ENCODE data around the gene PARD3B. TPM values are rescaled to one million over a fixed set of nuclear protein-coding genes. Genes with fewer than 3 reads are reported as not detected.

Gene PARD3B
- total RNA-seq, 1 experiment from 2014 or later = 5.1 TPM

GRCh38 chr2:204913854-204914464 lies 368.7 kb downstream of the PARD3B start:
- Histone ChIP-seq H3K36me3 (no peaks in the 10 kb centered on the region), H3K27ac (no peak overlapping the region), H3K9me3 (replicated peaks) (no peaks in the 10 kb centered on the region), H3K4me1 (no peaks in the 10 kb centered on the region), H3K27me3 (no peaks in the 10 kb centered on the region), H3K4me3 (no peak overlapping the region)
- no peak for DNase-seq

DNA sequence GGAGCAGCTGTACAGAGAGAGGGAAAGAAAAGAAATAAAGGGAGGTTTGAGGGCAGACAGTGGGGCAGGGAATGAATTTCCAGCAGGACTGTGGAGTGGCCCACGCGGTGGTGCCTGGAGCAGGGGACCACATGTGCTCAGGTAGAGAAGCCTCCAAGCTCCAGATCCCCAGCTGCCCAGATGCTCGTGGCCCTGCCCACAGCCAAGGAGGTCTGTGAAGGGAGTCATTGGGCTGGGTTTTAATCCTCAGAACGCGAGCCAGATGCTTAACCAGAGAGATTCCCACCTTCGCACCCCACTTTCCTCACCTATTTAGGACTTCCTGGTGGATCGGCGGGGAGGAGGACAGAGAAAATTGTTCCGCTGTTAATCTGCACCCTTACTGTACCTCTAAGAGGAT lies 369.4 kb downstream of the PARD3B start:
- no peaks in the 10 kb centered on the region for H3K4me1 ChIP-seq
- no peak for DNase-seq
- no peak overlapping the region for H3K4me3 ChIP-seq
- H3K27ac ChIP-seq = no peak overlapping the region
- H3K9me3 ChIP-seq (replicated peaks) = no peaks in the 10 kb centered on the region
- no peaks in the 10 kb centered on the region for H3K36me3 ChIP-seq
- no peaks in the 10 kb centered on the region for H3K27me3 ChIP-seq

DNA sequence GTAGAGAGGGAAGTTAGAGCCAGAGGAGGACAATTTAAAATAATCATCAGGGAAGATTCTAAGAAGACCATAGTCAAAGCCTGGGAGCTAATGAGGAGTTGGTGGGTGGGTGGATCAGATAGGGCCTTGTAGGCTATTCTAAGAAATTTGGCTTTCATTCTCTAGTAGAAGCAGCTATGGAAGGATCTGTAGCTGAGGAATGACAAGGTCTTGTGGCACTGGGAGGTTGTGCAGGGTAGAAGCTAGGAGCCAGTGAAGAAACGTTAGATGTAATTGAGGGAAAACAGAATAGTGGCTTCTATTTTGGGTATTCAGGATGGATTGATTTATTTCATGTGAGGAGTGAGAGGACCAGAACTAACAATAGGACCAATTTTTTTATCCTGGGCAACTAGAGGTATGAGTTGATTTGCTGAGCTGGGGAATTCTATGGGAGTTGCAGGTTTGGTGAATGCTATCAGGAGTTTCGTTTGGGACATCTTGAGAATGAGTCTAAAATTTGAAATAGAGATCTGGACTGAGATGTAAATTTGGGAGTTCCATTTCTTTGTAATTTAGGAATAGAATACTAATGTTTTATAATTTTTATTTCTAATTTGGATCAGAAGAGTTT lies 371.9 kb downstream of the PARD3B start:
- no peaks in the 10 kb centered on the region for H3K36me3 ChIP-seq
- no peak overlapping the region for H3K27ac ChIP-seq
- H3K4me1 ChIP-seq = no peaks in the 10 kb centered on the region
- H3K9me3 ChIP-seq (replicated peaks) = no peaks in the 10 kb centered on the region
- H3K27me3 ChIP-seq = no peaks in the 10 kb centered on the region
- no peak for DNase-seq
- no peak overlapping the region for H3K4me3 ChIP-seq

DNA sequence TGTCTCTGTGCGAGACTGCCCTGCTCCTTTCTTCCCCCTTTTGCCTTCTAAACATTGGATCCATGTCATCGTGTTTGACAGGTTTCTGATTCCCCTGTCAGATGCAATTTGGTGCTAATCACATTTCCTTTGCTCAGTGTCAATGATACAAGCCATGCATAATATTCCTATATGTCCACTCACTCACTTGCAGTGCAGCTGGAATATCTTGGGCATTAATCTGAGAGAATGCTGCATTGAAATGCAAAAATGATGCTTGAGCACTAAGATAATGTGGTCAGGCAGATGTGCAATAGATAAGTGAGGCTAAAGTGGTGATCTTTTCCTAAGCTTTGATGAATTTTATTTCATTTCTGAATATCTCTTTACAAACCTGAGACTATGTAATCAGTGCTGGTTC lies 375.5 kb downstream of the PARD3B start:
- H3K27me3 ChIP-seq = no peaks in the 10 kb centered on the region
- H3K4me1 ChIP-seq = no peaks in the 10 kb centered on the region
- H3K4me3 ChIP-seq = no peak overlapping the region
- no peak overlapping the region for H3K27ac ChIP-seq
- no peak for DNase-seq
- no peaks in the 10 kb centered on the region for H3K9me3 ChIP-seq (replicated peaks)
- no peaks in the 10 kb centered on the region for H3K36me3 ChIP-seq

DNA sequence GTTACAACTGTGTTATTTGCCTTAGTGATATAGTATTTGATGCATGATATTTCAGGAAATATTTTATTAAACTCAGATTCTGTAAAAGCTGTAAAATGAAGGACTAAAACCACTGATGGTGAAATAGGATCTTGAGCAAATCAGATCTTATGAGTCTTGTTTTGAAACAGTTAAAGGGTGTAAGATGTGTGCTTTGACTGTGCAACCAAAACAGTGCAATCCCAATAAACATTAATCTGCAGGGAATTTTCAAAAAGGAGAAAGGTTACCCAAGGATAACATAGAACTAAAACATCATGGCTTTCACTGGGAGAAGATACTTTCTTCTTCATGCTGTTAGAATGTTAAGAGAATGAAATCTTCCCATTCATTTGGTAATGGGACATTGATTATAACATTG lies 378.7 kb downstream of the PARD3B start:
- Histone ChIP-seq H3K27me3 (no peaks in the 10 kb centered on the region), H3K9me3 (replicated peaks) (no peaks in the 10 kb centered on the region), H3K27ac (no peak overlapping the region), H3K4me3 (no peak overlapping the region), H3K4me1 (no peaks in the 10 kb centered on the region), H3K36me3 (no peaks in the 10 kb centered on the region)
- no peak for DNase-seq

- Histone ChIP-seq H3K27ac (no peak overlapping the region), H3K27me3 (no peaks in the 10 kb centered on the region), H3K9me3 (replicated peaks) (no peaks in the 10 kb centered on the region), H3K36me3 (no peaks in the 10 kb centered on the region), H3K4me3 (no peak overlapping the region), H3K4me1 (peaks cover 4% of the 10 kb centered on the region)
- DNase-seq = no peak
These were observed 386.3 kb downstream of the PARD3B start for GRCh38 chr2:204931562-204931961.

- no peak overlapping the region for H3K4me3 ChIP-seq
- no peaks in the 10 kb centered on the region for H3K27me3 ChIP-seq
- H3K27ac ChIP-seq = no peak overlapping the region
- H3K4me1 ChIP-seq = peaks cover 4% of the 10 kb centered on the region
- no peak for DNase-seq
- no peaks in the 10 kb centered on the region for H3K9me3 ChIP-seq (replicated peaks)
- no peaks in the 10 kb centered on the region for H3K36me3 ChIP-seq
These were observed 388.6 kb downstream of the PARD3B start for GRCh38 chr2:204933735-204934374.

- no peak for DNase-seq
- Histone ChIP-seq H3K27ac (no peak overlapping the region), H3K4me1 (no peaks in the 10 kb centered on the region), H3K27me3 (no peaks in the 10 kb centered on the region), H3K9me3 (replicated peaks) (peaks cover 10% of the 10 kb centered on the region), H3K36me3 (no peaks in the 10 kb centered on the region), H3K4me3 (no peak overlapping the region)
These were observed 399.7 kb downstream of the PARD3B start for GRCh38 chr2:204944927-204945326.

GRCh38 chr2:204945376-204945775 lies 400.1 kb downstream of the PARD3B start:
- Histone ChIP-seq H3K4me3 (no peak overlapping the region), H3K4me1 (no peaks in the 10 kb centered on the region), H3K27ac (no peak overlapping the region), H3K9me3 (replicated peaks) (peaks cover 10% of the 10 kb centered on the region), H3K36me3 (no peaks in the 10 kb centered on the region), H3K27me3 (no peaks in the 10 kb centered on the region)
- DNase-seq = no peak

DNA sequence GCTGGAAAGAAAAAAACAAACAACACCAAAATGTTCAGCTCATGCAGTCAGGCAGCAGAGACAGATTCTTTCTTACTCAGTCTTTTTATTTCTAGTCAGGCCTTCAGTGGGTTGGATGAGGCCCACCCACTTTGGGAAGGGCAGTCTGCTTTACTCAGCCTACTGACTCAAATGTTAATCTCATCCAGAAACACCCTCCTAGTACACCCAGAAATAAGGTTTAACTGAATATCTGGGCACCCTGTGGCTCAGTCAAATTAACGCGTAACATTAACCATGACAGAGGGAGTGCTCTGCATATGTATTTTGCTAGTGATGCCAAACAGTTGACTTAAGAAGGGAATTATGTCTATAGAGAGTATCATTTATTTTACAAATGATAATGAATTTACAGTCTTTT lies 401.6 kb downstream of the PARD3B start:
- peaks cover 2% of the 10 kb centered on the region; the same call in 1 of the 2 replicates for H3K4me1 ChIP-seq
- DNase-seq = no peak
- peaks cover 10% of the 10 kb centered on the region for H3K9me3 ChIP-seq (replicated peaks)
- H3K36me3 ChIP-seq = no peaks in the 10 kb centered on the region
- no peak overlapping the region for H3K4me3 ChIP-seq
- no peaks in the 10 kb centered on the region for H3K27me3 ChIP-seq
- H3K27ac ChIP-seq = no peak overlapping the region

GRCh38 chr2:204947405-204947804 lies 402.1 kb downstream of the PARD3B start:
- no peaks in the 10 kb centered on the region for H3K36me3 ChIP-seq
- H3K4me3 ChIP-seq = no peak overlapping the region
- no peaks in the 10 kb centered on the region for H3K27me3 ChIP-seq
- peaks cover 2% of the 10 kb centered on the region; the same call in 1 of the 2 replicates for H3K4me1 ChIP-seq
- no peak for DNase-seq
- peaks cover 10% of the 10 kb centered on the region for H3K9me3 ChIP-seq (replicated peaks)
- H3K27ac ChIP-seq = no peak overlapping the region

DNA sequence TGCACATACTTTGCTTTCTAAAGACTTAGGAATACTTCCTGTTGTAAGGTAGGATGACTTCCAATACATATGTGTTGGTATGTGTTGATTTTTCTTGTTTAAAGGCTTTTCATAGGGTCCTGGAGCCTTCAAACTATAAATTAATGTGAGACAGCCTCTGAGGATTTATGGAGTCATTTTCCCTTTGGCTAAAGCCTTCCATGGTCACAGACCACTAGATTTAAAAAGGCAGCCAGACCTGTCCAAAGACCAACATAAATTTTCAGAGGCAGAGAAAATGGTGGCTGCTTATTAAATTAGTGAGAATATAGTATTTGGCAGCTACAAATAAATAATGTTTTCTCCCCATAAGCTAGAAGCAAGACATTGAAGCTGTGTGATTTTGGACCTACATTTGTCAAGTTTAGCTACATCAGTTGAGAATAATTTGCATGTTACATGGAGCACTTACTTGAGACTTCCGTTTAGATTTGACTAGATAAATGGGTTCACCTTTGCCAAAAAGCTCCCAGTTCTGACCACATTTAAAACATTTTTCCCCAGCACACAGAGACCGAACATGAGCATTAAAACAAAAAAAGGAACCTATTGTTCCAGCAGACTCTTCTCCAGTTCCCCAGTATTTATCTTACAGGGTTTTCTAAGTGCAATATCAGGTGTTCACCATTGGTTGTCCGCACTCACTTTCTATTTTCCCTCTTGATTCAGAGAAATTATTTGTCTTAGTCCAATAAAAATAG lies 402.9 kb downstream of the PARD3B start:
- Histone ChIP-seq H3K27ac (no peak overlapping the region), H3K4me1 (peaks cover 2% of the 10 kb centered on the region; the same call in 1 of the 2 replicates), H3K27me3 (no peaks in the 10 kb centered on the region), H3K4me3 (no peak overlapping the region), H3K9me3 (replicated peaks) (peaks cover 10% of the 10 kb centered on the region), H3K36me3 (no peaks in the 10 kb centered on the region)
- no peak for DNase-seq

GRCh38 chr2:204948822-204949221 lies 403.5 kb downstream of the PARD3B start:
- Histone ChIP-seq H3K27ac (no peak overlapping the region), H3K36me3 (no peaks in the 10 kb centered on the region), H3K9me3 (replicated peaks) (peaks cover 10% of the 10 kb centered on the region), H3K4me3 (no peak overlapping the region), H3K27me3 (no peaks in the 10 kb centered on the region), H3K4me1 (peaks cover 2% of the 10 kb centered on the region; the same call in 1 of the 2 replicates)
- no peak for DNase-seq

GRCh38 chr2:204950695-204951346 lies 405.5 kb downstream of the PARD3B start:
- Histone ChIP-seq H3K27ac (no peak overlapping the region), H3K4me3 (no peak overlapping the region), H3K9me3 (replicated peaks) (0 out of 2 replicates have a peak, but pooled peaks cover 2% of the 10 kb centered on the region), H3K4me1 (peaks cover 2% of the 10 kb centered on the region; the same call in 1 of the 2 replicates), H3K36me3 (no peaks in the 10 kb centered on the region), H3K27me3 (no peaks in the 10 kb centered on the region)
- no peak for DNase-seq
